G401 (cell line): ENCODE data around the gene BCAP31. TPM values are rescaled to one million over a fixed set of nuclear protein-coding genes. Genes with fewer than 3 reads are reported as not detected.

ENCODE experiments used
- DNase-seq: peaks from one replicate; pipeline ENCODE4 v3.0.0-alpha.2; 2015; ENCODE audit warnings: low spot score
- in situ Hi-C: cut with HindIII; loops from 2 replicates; pipeline ENCODE4 v1.10.0; 2016; ENCODE audit warnings: low sequenced_read_pairs, mixed read lengths
- total RNA-seq: library from RNA; depleted of rRNA; stranded (reverse); fragments of >200 nt; shearing (Covaris generic); gene quantifications from 2 replicates; pipeline ENCODE4 v1.2.3, GENCODE V29; 2014; rRNA removed

The BCAP31 gene
- total RNA-seq, 1 experiment from 2014 or later, result 132 TPM

GRCh38 chrX:153669901-153670731 lies 54.1 kb downstream of the BCAP31 start:
- DNase-seq, result no peak
- in situ Hi-C loops, result no loop called here

GRCh38 chrX:153669174-153669890 lies 54.9 kb downstream of the BCAP31 start:
- in situ Hi-C loops, result no loop called here
- DNase-seq, result no peak

- DNase-seq, result no peak
- in situ Hi-C loops, result no loop called here
These were observed 55.6 kb downstream of the BCAP31 start for GRCh38 chrX:153668423-153669173.

GRCh38 chrX:153667956-153668396 lies 56.2 kb downstream of the BCAP31 start:
- DNase-seq, result peak; percentile 89
- in situ Hi-C loops, result no loop called here

GRCh38 chrX:153667281-153667955 lies 56.8 kb downstream of the BCAP31 start:
- no peak for DNase-seq
- in situ Hi-C loops, result no loop called here

- in situ Hi-C loops, result no loop called here
- no peak for DNase-seq
These were observed 58.4 kb downstream of the BCAP31 start for GRCh38 chrX:153665726-153666306.

- no peak for DNase-seq
These were observed 61.9 kb downstream of the BCAP31 start for GRCh38 chrX:153662266-153662665.

GRCh38 chrX:153659268-153659667 lies 64.9 kb downstream of the BCAP31 start:
- no peak for DNase-seq
- in situ Hi-C loops, result no loop called here

More at GRCh38 chrX:153662266-153662665, 61.9 kb downstream of the BCAP31 start:
- in situ Hi-C loops, result no loop called here

GRCh38 chrX:153657161-153657560 lies 67.0 kb downstream of the BCAP31 start:
- no peak for DNase-seq
- in situ Hi-C loops, result no loop called here

- in situ Hi-C loops, result no loop called here
- DNase-seq, result no peak
These were observed 70.6 kb downstream of the BCAP31 start for GRCh38 chrX:153653556-153653955.

- in situ Hi-C loops, result no loop called here
These were observed 72.6 kb downstream of the BCAP31 start for GRCh38 chrX:153651540-153652079.

GRCh38 chrX:153650959-153651358 lies 73.2 kb downstream of the BCAP31 start:
- DNase-seq, result no peak
- in situ Hi-C loops, result no loop called here

More at GRCh38 chrX:153651540-153652079, 72.6 kb downstream of the BCAP31 start:
- DNase-seq, result no peak

Other genes with a start within 250 kb of the BCAP31 start
- not detected in 2 replicates for gene BGN, start 229.4 kb downstream of the BCAP31 start, total RNA-seq
- gene ATP2B3, start 206.7 kb downstream of the BCAP31 start, total RNA-seq, result not detected in 2 replicates
- gene CCNQ, start 125.2 kb downstream of the BCAP31 start, total RNA-seq, result 43.7 and 62.8 TPM in 2 replicates
- 0.20 and 2.5 TPM in 2 replicates for gene DUSP9, start 77.2 kb downstream of the BCAP31 start, total RNA-seq
- gene PNCK, start 50.6 kb downstream of the BCAP31 start, total RNA-seq, result 0.74 TPM in 1 of 2 replicates, not detected in the other
- 13.1 and 14.5 TPM in 2 replicates for gene SLC6A8, start 36.5 kb downstream of the BCAP31 start, total RNA-seq
- 5.3 and 6.8 TPM in 2 replicates for gene ABCD1, start 469 bp upstream of the BCAP31 start, total RNA-seq
- 1.5 TPM in 1 of 2 replicates, not detected in the other for gene PLXNB3, start 39.9 kb upstream of the BCAP31 start, total RNA-seq
- 0.06 TPM in 1 of 2 replicates, not detected in the other for gene SRPK3, start 56.7 kb upstream of the BCAP31 start, total RNA-seq
- gene IDH3G, start 70.0 kb upstream of the BCAP31 start, total RNA-seq, result 55.7 and 71.2 TPM in 2 replicates
- 142 and 157 TPM in 2 replicates for gene SSR4, start 70.3 kb upstream of the BCAP31 start, total RNA-seq
- gene PDZD4, start 106.2 kb upstream of the BCAP31 start, total RNA-seq, result 15.6 and 16.9 TPM in 2 replicates
- 31.3 and 34.0 TPM in 2 replicates for gene L1CAM, start 161.8 kb upstream of the BCAP31 start, total RNA-seq
- 0.25 TPM in 1 of 2 replicates, not detected in the other for gene AVPR2, start 180.3 kb upstream of the BCAP31 start, total RNA-seq
- 55.7 and 62.6 TPM in 2 replicates for gene ARHGAP4, start 201.9 kb upstream of the BCAP31 start, total RNA-seq
- 136 and 159 TPM in 2 replicates for gene NAA10, start 210.7 kb upstream of the BCAP31 start, total RNA-seq
- 7.1 and 8.4 TPM in 2 replicates for gene RENBP, start 220.3 kb upstream of the BCAP31 start, total RNA-seq
- gene HCFC1, start 247.4 kb upstream of the BCAP31 start, total RNA-seq, result 12.4 and 16.1 TPM in 2 replicates
- 1.4 and 7.4 TPM in 2 replicates for gene TMEM187, start 248.4 kb upstream of the BCAP31 start, total RNA-seq